ENCODE measurements around the gene FGF12.

FGF12 gene

DNA sequence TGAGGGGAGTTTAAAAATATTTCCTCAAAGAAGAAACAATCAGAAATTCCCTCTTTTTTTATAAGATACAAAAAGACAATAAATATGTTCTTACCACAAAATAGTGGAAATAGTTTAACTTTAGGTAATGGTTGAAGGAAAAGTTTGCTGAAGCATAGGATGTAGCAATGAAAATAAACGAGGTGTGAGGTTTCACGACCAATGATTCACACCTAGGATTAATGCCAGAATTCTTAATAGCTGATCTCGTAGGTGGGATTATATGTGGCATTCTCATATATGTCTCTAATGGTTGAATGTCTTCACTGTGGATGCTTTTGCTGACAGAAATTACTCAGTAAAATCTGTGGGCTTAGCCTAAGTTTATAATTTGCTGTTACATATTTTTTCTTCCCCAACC, 467.7 kb downstream of the FGF12 start:
- Histone ChIP-seq H2AFZ (no peak overlapping the region), H3K4me3 (ENCODE audit: low read depth, low read length) (no peak overlapping the region), H3K36me3 (ENCODE audit: control insufficient read depth, insufficient read depth, low read length) (no peaks in the 10 kb centered on the region), H3K9ac (no peak overlapping the region), H3K9me3 (ENCODE audit: control insufficient read depth, low read length) (no peaks in the 10 kb centered on the region), H3K4me2 (ENCODE audit: low read length) (no peak overlapping the region), H3K27ac (no peak overlapping the region), H3K79me2 (no peaks in the 10 kb centered on the region), H3K27me3 (ENCODE audit: control insufficient read depth, insufficient read depth, low read length) (no peaks in the 10 kb centered on the region), H3K4me1 (no peaks in the 10 kb centered on the region)
- TF ChIP-seq CTCF (IDR thresholded peaks at IDR 0.05) = no peak

DNA sequence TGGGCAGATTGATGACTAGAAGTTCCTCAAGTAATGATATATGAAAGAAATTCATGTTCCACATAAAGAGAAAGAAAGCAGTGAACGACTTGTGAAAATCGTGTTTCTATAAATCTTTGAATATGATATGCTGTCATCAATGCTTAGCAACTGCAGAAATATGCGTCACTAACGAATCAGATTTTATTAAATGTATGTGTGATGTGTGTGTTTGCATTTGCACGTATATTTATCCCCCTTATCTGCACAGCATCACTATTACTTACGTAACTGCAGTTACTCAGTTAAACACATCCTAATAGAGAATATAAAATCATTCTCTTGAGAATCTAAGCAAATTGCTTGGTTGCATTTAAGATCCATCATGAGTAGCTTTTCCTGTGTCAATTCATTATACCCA, 468.6 kb downstream of the FGF12 start:
- TF ChIP-seq CTCF (IDR thresholded peaks at IDR 0.05) = no peak
- no peak overlapping the region for H3K4me3 ChIP-seq (ENCODE audit: low read depth, low read length)

DNA sequence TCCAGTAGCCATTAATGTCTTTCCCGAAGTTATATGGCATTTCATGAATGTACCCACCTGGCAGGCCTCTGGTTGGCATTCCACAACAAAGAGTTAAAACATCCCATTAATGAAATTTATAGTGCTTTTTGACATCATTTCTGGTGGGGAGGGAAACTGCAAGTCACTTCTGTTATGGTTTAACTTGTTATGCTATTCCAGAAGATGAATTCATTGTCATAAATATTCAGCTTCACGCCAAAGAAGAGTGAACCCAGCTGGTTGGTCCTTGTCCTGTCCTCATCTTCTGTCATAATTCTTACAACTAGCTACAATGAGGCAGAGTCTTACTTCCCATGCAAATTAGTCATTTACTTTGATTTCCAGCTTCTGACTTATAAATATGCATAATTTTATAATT, 471.5 kb downstream of the FGF12 start:
- Histone ChIP-seq H2AFZ (no peak overlapping the region), H3K4me1 (no peaks in the 10 kb centered on the region), H3K79me2 (no peaks in the 10 kb centered on the region), H3K4me3 (ENCODE audit: low read depth, low read length) (no peak overlapping the region), H3K4me2 (ENCODE audit: low read length) (no peak overlapping the region), H3K9ac (no peak overlapping the region), H3K36me3 (ENCODE audit: control insufficient read depth, insufficient read depth, low read length) (no peaks in the 10 kb centered on the region), H3K9me3 (ENCODE audit: control insufficient read depth, low read length) (no peaks in the 10 kb centered on the region), H3K27me3 (ENCODE audit: control insufficient read depth, insufficient read depth, low read length) (no peaks in the 10 kb centered on the region), H3K27ac (no peak overlapping the region)
- TF ChIP-seq CTCF (IDR thresholded peaks at IDR 0.05) = no peak

More for the DNA sequence above, 468.6 kb downstream of the FGF12 start:
- Histone ChIP-seq H3K4me2 (ENCODE audit: low read length) (no peak overlapping the region), H2AFZ (no peak overlapping the region), H3K79me2 (no peaks in the 10 kb centered on the region), H3K9me3 (ENCODE audit: control insufficient read depth, low read length) (no peaks in the 10 kb centered on the region), H3K27me3 (ENCODE audit: control insufficient read depth, insufficient read depth, low read length) (no peaks in the 10 kb centered on the region), H3K36me3 (ENCODE audit: control insufficient read depth, insufficient read depth, low read length) (no peaks in the 10 kb centered on the region), H3K9ac (no peak overlapping the region), H3K4me1 (no peaks in the 10 kb centered on the region), H3K27ac (no peak overlapping the region)

- H3K27ac ChIP-seq = no peak overlapping the region
- H3K4me3 ChIP-seq (ENCODE audit: low read depth, low read length) = no peak overlapping the region
- H3K9ac ChIP-seq = no peak overlapping the region
- H2AFZ ChIP-seq = no peak overlapping the region
- no peak for TF ChIP-seq CTCF (IDR thresholded peaks at IDR 0.05)
- H3K79me2 ChIP-seq = no peaks in the 10 kb centered on the region
- no peaks in the 10 kb centered on the region for H3K4me1 ChIP-seq
- H3K4me2 ChIP-seq (ENCODE audit: low read length) = no peak overlapping the region
- H3K9me3 ChIP-seq (ENCODE audit: control insufficient read depth, low read length) = no peaks in the 10 kb centered on the region
- H3K36me3 ChIP-seq (ENCODE audit: control insufficient read depth, insufficient read depth, low read length) = no peaks in the 10 kb centered on the region
- H3K27me3 ChIP-seq (ENCODE audit: control insufficient read depth, insufficient read depth, low read length) = no peaks in the 10 kb centered on the region
Observed at GRCh38 chr3:192253138-192253887, 474.0 kb downstream of the FGF12 start.

GRCh38 chr3:192249516-192249915, 477.8 kb downstream of the FGF12 start:
- H3K9me3 ChIP-seq (ENCODE audit: control insufficient read depth, low read length) = no peaks in the 10 kb centered on the region
- H3K79me2 ChIP-seq = no peaks in the 10 kb centered on the region
- no peaks in the 10 kb centered on the region for H3K36me3 ChIP-seq (ENCODE audit: control insufficient read depth, insufficient read depth, low read length)

More at GRCh38 chr3:192249516-192249915, 477.8 kb downstream of the FGF12 start:
- no peaks in the 10 kb centered on the region for H3K4me1 ChIP-seq
- H3K27me3 ChIP-seq (ENCODE audit: control insufficient read depth, insufficient read depth, low read length) = no peaks in the 10 kb centered on the region
- no peak overlapping the region for H3K27ac ChIP-seq
- H2AFZ ChIP-seq = no peak overlapping the region
- no peak for TF ChIP-seq CTCF (IDR thresholded peaks at IDR 0.05)
- no peak overlapping the region for H3K9ac ChIP-seq
- H3K4me3 ChIP-seq (ENCODE audit: low read depth, low read length) = no peak overlapping the region
- no peak overlapping the region for H3K4me2 ChIP-seq (ENCODE audit: low read length)

Measured in parathyroid adenoma (tissue), 2 donors.